Mesodermal cell (in vitro differentiated cells): Measurements from ENCODE around the gene IL17D.

Source experiments
- H3K27ac ChIP-seq: 2 replicates; pipeline ENCODE4 v1.7.0; 2013; ENCODE audit warnings: mild to moderate bottlenecking, low read depth, low read length, moderate library complexity; ENCODE audit not compliant: severe bottlenecking
- H3K36me3 ChIP-seq: 2 replicates; pipeline ENCODE4 v1.7.1; 2013; ENCODE audit warnings: mild to moderate bottlenecking, low read length, moderate library complexity; ENCODE audit not compliant: control insufficient read depth, insufficient read depth
- H3K4me1 ChIP-seq: one replicate; pipeline ENCODE4 v1.7.1; 2013; ENCODE audit warnings: mild to moderate bottlenecking, low read length; ENCODE audit not compliant: insufficient read depth, control insufficient read depth, poor library complexity, severe bottlenecking
- H3K4me3 ChIP-seq: 2 replicates; pipeline ENCODE4 v1.7.0; 2013; ENCODE audit warnings: low read length, control low read depth, mild to moderate bottlenecking; ENCODE audit not compliant: insufficient read depth, poor library complexity, severe bottlenecking; ENCODE audit errors: extremely low read depth
- H3K9me3 ChIP-seq: 2 replicates; pipeline ENCODE4 v1.7.1; 2013; ENCODE audit warnings: mild to moderate bottlenecking, low read length, moderate library complexity; ENCODE audit not compliant: control insufficient read depth
- WGBS, 2 experiments: methylation state at CpG; one replicate each; pipeline ENCODE4 v1.1.5; 2013; ENCODE audit warnings: missing lambda C conversion rate in 2 of 2; ENCODE audit not compliant: insufficient coverage in 2 of 2; 5-methylcytosine and 5-hydroxymethylcytosine counted together

Gene IL17D

DNA sequence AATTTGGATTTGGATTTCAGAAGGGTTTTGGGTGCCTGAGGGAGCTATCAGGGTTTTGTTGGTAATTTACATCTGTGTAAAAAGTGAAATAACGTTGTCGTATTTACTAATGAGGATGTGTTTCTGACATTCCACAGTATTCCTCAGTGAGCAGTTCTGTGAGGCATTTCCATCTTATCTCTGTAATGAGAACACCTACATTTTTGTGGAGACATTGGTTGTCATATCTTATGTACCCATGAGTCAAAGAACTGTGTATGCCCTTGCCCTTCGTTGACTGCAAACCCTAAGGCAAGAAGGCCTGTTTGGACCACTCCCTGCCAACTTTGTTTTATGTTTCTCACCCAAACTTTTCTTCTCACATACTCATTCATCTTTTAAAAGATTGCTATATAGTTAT is 14.2 kb upstream of the IL17D start:
- WGBS, 2 experiments, result 100% methylated on average over 1 to 2 of the region's 3 CpGs
- Histone ChIP-seq H3K27ac (no peak overlapping the region), H3K9me3 (no peaks in the 10 kb centered on the region)

DNA sequence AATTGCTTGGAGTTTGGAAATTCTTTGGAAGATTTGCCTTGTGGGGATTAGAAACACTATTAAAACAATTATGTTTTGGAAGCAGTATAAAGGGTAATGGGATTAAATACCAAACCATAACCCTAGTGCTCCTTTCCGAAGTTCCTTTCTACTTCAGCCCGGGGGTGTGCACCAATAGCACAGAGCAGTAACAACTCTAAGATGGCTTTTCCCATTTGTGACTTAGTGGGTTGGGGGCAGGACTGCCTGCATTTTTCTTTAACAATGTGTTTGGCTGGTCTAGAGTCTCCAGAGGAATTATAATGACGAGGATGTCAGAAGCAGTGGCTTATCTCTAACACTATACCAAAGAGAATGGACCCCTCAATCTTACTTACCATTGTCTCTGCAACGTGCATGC is 11.9 kb upstream of the IL17D start:
- Histone ChIP-seq H3K27ac (no peak overlapping the region), H3K36me3 (no peaks in the 10 kb centered on the region), H3K4me3 (no peak overlapping the region), H3K4me1 (no peaks in the 10 kb centered on the region), H3K9me3 (no peaks in the 10 kb centered on the region)
- 71 to 80% methylated on average over 1 of the region's 4 CpGs for WGBS, 2 experiments

More for the DNA sequence above, 14.2 kb upstream of the IL17D start:
- Histone ChIP-seq H3K4me1 (no peaks in the 10 kb centered on the region), H3K4me3 (no peak overlapping the region), H3K36me3 (no peaks in the 10 kb centered on the region)

DNA sequence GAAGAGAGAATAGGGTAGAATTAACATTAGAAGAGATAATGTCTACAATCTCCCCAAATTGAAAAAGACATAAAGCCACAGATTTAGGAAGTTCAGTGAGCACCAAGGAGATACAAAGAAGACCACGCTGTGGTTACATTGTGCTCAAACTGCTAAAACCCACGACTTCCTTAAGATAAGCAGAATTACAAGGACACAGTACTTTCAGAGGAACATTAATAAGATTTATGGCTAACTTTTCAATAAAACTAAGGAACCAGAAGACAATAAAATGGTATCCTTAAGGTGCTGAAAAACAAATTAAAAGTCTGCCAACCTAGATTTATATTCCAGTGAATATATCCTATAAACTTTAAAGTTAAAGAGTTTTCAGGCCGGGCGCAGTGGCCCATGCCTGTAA is 7.4 kb upstream of the IL17D start:
- no peak overlapping the region for H3K4me3 ChIP-seq
- no peak overlapping the region for H3K27ac ChIP-seq
- H3K4me1 ChIP-seq, result no peaks in the 10 kb centered on the region
- H3K36me3 ChIP-seq, result no peaks in the 10 kb centered on the region
- H3K9me3 ChIP-seq, result no peaks in the 10 kb centered on the region
- WGBS, 2 experiments, result 88 to 100% methylated on average over 1 to 4 of the region's 4 CpGs

DNA sequence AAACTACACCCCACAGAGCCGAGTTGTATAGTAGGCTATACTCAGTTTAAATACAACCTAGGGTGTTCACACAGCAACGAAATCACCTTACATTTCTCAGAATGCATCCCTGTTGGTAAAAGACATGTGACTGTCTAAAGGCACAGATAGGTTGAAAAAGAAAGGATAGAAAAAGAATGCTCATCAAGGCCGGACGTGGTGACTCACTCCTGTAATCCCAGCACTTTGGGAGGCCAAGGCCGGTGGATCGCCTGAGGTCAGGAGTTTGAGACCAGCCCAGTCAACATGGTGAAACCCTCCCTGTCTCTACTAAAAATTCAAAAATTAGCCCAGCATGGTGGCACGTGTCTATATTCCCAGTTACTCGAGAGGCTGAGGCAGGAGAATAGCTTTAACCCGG is 3.8 kb upstream of the IL17D start:
- 85 to 89% methylated on average over 7 to 8 of the region's 9 CpGs for WGBS, 2 experiments

DNA sequence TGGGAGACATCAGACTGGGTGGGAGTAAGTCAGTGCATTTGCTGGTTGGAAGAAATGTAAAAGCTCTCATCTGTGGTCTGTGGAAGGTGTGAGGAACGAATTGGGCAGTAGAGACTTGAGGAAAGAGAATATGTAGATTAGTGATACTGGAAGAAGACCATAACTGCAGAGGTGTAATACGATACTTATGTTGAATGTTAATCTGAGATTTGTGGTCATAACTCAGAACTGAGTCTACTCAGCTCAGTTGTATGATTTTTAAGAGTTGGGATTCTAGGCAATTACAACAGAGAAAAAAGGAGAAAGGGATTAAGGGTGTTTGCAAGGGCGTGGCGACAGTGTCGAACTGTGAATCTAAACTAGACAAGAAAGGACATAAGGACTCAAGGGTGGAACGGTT is 3.2 kb upstream of the IL17D start:
- Histone ChIP-seq H3K4me1 (peaks cover 5% of the 10 kb centered on the region), H3K36me3 (no peaks in the 10 kb centered on the region), H3K9me3 (no peaks in the 10 kb centered on the region), H3K27ac (no peak overlapping the region), H3K4me3 (no peak overlapping the region)
- WGBS, 2 experiments, result 90 to 94% methylated on average over 6 of the region's 6 CpGs

More for the DNA sequence above, 3.8 kb upstream of the IL17D start:
- Histone ChIP-seq H3K9me3 (no peaks in the 10 kb centered on the region), H3K4me3 (no peak overlapping the region), H3K27ac (no peak overlapping the region), H3K4me1 (peaks cover 5% of the 10 kb centered on the region), H3K36me3 (no peaks in the 10 kb centered on the region)

DNA sequence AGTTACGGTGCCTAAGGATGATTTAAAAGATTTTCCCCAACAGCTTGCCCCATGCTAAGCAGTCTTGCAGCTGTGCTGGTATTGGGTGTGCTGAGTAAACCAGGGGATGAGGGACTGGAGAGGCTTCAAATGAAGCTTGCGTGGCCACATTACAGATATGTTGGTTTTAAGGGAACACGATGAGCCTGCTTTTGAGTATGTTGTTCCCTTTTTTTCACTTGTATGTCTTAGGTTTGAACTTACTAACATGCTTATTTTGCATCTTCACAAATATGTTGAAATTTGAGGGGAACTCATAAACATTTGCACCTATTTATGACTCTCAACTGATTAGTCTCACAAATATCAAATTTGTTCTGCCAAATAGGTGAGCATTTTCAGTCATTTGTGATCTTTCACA is 2.0 kb upstream of the IL17D start:
- 80 to 100% methylated on average over 1 of the region's 3 CpGs for WGBS, 2 experiments
- Histone ChIP-seq H3K4me1 (peaks cover 5% of the 10 kb centered on the region), H3K36me3 (no peaks in the 10 kb centered on the region), H3K4me3 (no peak overlapping the region), H3K27ac (no peak overlapping the region), H3K9me3 (no peaks in the 10 kb centered on the region)

DNA sequence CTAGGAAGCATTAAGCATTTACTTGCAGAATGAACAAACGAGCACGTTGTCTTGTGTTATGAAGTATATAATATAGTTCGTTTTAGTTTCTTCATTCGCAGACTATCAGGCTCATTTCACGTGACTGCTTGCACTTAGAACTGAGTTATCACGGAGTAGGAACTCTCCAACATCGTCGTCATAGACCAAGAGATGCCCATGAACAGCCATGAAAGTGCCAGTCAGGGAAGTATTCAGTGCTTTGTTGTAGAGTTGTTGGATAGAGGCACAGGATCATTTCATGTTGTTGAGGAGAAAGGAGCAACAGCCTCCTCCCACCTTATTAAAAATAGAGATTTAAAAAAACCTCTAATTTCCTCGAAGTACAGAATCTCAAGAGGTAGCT is 977 bp upstream of the IL17D start:
- Histone ChIP-seq H3K4me1 (peaks cover 5% of the 10 kb centered on the region), H3K27ac (no peak overlapping the region), H3K36me3 (no peaks in the 10 kb centered on the region), H3K9me3 (no peaks in the 10 kb centered on the region), H3K4me3 (peak overlapping the region; percentile 63)
- 44 to 56% methylated on average over 5 to 6 of the region's 9 CpGs for WGBS, 2 experiments

DNA sequence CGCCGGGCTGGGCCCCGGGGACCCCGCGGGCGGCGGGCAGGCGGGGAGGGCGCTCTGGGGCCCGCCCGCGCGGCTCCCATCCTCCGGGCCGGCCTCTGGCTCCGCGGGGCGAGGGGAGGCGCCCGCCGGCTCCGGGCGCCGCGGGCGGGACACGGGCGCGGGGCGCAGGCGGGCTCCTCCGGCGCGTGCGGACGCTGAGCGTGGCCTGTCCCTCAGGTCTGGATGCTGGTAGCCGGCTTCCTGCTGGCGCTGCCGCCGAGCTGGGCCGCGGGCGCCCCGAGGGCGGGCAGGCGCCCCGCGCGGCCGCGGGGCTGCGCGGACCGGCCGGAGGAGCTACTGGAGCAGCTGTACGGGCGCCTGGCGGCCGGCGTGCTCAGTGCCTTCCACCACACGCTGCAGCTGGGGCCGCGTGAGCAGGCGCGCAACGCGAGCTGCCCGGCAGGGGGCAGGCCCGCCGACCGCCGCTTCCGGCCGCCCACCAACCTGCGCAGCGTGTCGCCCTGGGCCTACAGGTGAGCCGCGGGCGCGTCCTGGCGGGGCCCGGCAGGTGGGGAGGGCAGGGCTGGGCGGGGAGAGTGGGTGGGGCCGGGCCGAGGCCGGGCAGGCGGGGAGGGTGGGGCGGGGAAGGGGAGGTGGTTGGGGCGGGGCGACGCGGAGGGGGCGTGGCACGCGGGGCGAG is 420 bp downstream of the IL17D start:
- Histone ChIP-seq H3K4me1 (peaks cover 5% of the 10 kb centered on the region), H3K9me3 (no peaks in the 10 kb centered on the region), H3K36me3 (no peaks in the 10 kb centered on the region), H3K4me3 (peak overlapping the region; percentile 23), H3K27ac (no peak overlapping the region)
- WGBS, 2 experiments, result 1% methylated on average over 40 to 54 of the region's 98 CpGs

DNA sequence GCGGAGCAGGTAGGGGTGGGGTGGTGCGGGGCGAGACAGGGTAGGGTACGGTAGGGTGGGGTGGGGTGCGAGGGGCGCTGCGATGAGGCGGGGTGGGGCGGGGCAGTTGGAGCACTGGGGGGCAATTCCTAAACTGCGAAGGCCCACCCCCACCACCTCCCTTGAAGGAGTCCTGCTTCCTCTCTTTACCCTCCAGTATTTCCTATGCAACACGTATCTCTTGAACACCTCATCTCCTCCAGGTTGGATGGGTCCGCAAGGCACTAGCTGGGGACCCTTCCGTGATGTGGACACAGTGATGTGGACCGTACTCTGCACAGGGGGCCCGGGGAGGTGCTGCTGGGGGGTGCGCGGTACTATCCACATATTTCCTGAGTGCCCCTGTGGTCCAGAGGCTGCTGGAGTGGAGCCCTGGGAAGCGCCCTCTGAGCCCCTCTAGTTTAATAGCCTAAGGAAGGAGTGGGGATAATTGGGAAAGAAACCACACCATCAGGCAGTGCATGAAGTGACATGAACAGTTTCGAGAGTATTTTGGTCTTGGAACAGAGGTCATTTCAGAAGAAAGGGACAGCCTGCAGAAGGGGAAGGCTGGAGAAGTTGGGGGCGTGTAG is 1.1 kb downstream of the IL17D start:
- Histone ChIP-seq H3K9me3 (no peaks in the 10 kb centered on the region), H3K36me3 (no peaks in the 10 kb centered on the region), H3K4me1 (peaks cover 5% of the 10 kb centered on the region), H3K27ac (no peak overlapping the region), H3K4me3 (peak overlapping the region; percentile 14)
- 57 to 60% methylated on average over 5 to 6 of the region's 20 CpGs for WGBS, 2 experiments

DNA sequence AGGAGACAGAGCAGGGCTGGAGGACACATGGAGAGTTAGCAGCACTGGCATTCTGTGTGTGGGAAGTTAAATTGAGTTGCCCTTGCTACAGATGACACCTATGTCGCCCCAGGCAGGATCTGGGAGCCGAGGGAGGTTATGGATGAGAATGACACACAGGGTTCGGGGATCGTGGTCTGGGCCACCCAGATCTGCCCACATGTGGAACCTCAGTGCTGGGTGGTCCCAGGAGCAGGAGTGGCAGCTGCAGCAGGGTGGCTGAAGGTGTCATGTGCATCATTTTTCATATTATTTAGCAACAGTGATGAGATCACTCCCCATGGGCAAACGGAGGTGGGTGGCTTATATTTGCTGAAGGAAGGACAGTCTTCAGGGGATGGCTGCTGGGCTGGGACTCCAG is 3.2 kb downstream of the IL17D start:
- Histone ChIP-seq H3K27ac (no peak overlapping the region), H3K9me3 (no peaks in the 10 kb centered on the region), H3K36me3 (no peaks in the 10 kb centered on the region), H3K4me3 (no peak overlapping the region), H3K4me1 (peaks cover 5% of the 10 kb centered on the region)
- 93 to 96% methylated on average over 4 of the region's 5 CpGs for WGBS, 2 experiments

DNA sequence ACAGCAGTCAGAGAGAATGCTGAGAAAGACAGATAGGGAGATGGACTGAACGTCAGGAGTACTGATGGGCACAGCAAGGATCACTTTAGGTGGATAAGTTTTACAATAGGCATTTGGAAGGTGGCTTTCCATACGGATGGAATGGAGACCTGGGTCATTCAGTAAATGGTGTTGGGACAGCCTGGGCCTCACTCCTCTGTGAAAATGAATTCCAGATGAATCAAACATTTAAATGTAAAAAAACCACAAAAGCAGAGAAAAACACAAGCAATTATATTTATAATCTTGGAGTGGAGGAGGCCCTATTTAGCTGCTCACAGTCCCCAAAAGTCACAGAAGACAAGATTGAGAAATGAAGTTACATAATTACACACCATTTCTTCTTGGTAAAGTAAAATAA is 4.7 kb downstream of the IL17D start:
- no peaks in the 10 kb centered on the region for H3K9me3 ChIP-seq
- H3K4me3 ChIP-seq, result no peak overlapping the region
- H3K4me1 ChIP-seq, result peaks cover 4% of the 10 kb centered on the region
- no peak overlapping the region for H3K27ac ChIP-seq
- no peaks in the 10 kb centered on the region for H3K36me3 ChIP-seq
- WGBS, 2 experiments, result 82 to 91% methylated on average over 1 of the region's 2 CpGs
